Colonic mucosa (tissue), 4 donors: Measurements from ENCODE around the gene LIX1L. TPM values are rescaled to one million over a fixed set of nuclear protein-coding genes. Genes with fewer than 3 reads are reported as not detected.

Experiments
- DNase-seq: peaks from one replicate; pipeline ENCODE4 v3.0.0-alpha.2; 2020
- H3K27ac ChIP-seq: fragments of 200-600 bp; one replicate; pipeline ENCODE4 v1.8.0; 2021
- H3K27me3 ChIP-seq: fragments of 200-600 bp; one replicate; pipeline ENCODE4 v1.8.0; 2021
- H3K36me3 ChIP-seq: fragments of 200-600 bp; one replicate; pipeline ENCODE4 v1.8.0; 2021
- H3K4me1 ChIP-seq: fragments of 200-600 bp; one replicate; pipeline ENCODE4 v1.8.0; 2021; ENCODE audit warnings: mild to moderate bottlenecking
- H3K4me3 ChIP-seq: fragments of 200-600 bp; one replicate; pipeline ENCODE4 v1.8.0; 2021
- H3K9ac ChIP-seq, 2 donors: one replicate each; pipeline ENCODE4 v1.7.0; 2013; ENCODE audit warnings: control low read depth in 2 of 2, low read depth in 2 of 2, low read length in 2 of 2
- H3K9me3 ChIP-seq: fragments of 200-600 bp; one replicate; pipeline ENCODE4 v1.8.0; 2021
- CTCF ChIP-seq: fragments of 200-600 bp; IDR thresholded peaks from one replicate; pipeline ENCODE4 v1.8.0; 2022; ENCODE audit warnings: antibody characterized with exemption, mild to moderate bottlenecking
- intact Hi-C: fragments of 100-400 bp; cut with DNase I; formaldehyde crosslinking; loops from one replicate; pipeline ENCODE4 v1.14.1; 2022
- total RNA-seq, 2 donors: library from RNA; stranded (reverse); fragmentation: NEBNext Ultra II Directional in 1 of 2; extraction: Animal tissue kit (Norgen Biotek cat#: 25700) in 1 of 2; gene quantifications; one replicate each; pipeline ENCODE4 v1.2.1, GENCODE V29; 2021
- donor health status: healthy.
- donor health status: DM: no; HTN: no; CAD: no.
- donor health status: DM: no; HTN: no; CAD: no.

Gene LIX1L
- total RNA-seq, 2 donors from 2014 or later: 4.7 to 8.6 TPM

- intact Hi-C loops: no loop called here
- no peak for TF ChIP-seq CTCF
- H3K4me1 ChIP-seq: no peaks in the 10 kb centered on the region
- no peak overlapping the region for H3K9ac ChIP-seq
- no peak for DNase-seq
- H3K27ac ChIP-seq: peak overlapping the region; percentile 16
- no peaks in the 10 kb centered on the region for H3K27me3 ChIP-seq
- H3K36me3 ChIP-seq: no peaks in the 10 kb centered on the region
- H3K9me3 ChIP-seq: no peaks in the 10 kb centered on the region
- no peak overlapping the region for H3K4me3 ChIP-seq
Measured at GRCh38 chr1:145988773-145989172, 31.0 kb upstream of the LIX1L start.

- no peaks in the 10 kb centered on the region for H3K27me3 ChIP-seq
- H3K36me3 ChIP-seq: no peaks in the 10 kb centered on the region
- intact Hi-C loops: no loop called here
- no peak overlapping the region for H3K27ac ChIP-seq
- H3K9me3 ChIP-seq: no peaks in the 10 kb centered on the region
- no peak for DNase-seq
- no peak overlapping the region for H3K4me3 ChIP-seq
- H3K9ac ChIP-seq: no peak overlapping the region
- TF ChIP-seq CTCF: no peak
- H3K4me1 ChIP-seq: peaks cover 7% of the 10 kb centered on the region
Measured at GRCh38 chr1:145987926-145988325, 30.1 kb upstream of the LIX1L start.

- intact Hi-C loops: no loop called here
- H3K4me1 ChIP-seq: peaks cover 11% of the 10 kb centered on the region
- H3K9ac ChIP-seq: peak overlapping the region in 1 of 2 donors; percentile 62
- H3K27me3 ChIP-seq: no peaks in the 10 kb centered on the region
- no peaks in the 10 kb centered on the region for H3K9me3 ChIP-seq
- peak overlapping the region; percentile 79 for H3K27ac ChIP-seq
- TF ChIP-seq CTCF: no peak
- no peaks in the 10 kb centered on the region for H3K36me3 ChIP-seq
- no peak for DNase-seq
- no peak overlapping the region for H3K4me3 ChIP-seq
Measured at GRCh38 chr1:145986551-145986950, 28.7 kb upstream of the LIX1L start.

- H3K4me3 ChIP-seq: no peak overlapping the region
- TF ChIP-seq CTCF: no peak
- H3K27ac ChIP-seq: peak overlapping the region; percentile 79
- no peaks in the 10 kb centered on the region for H3K9me3 ChIP-seq
- peak overlapping the region; percentile 26 to 84 for H3K9ac ChIP-seq
- no peaks in the 10 kb centered on the region for H3K27me3 ChIP-seq
- H3K36me3 ChIP-seq: no peaks in the 10 kb centered on the region
- intact Hi-C loops: no loop called here
- DNase-seq: no peak
- peaks cover 13% of the 10 kb centered on the region for H3K4me1 ChIP-seq
Measured at GRCh38 chr1:145985502-145986439, 28.0 kb upstream of the LIX1L start.

DNA sequence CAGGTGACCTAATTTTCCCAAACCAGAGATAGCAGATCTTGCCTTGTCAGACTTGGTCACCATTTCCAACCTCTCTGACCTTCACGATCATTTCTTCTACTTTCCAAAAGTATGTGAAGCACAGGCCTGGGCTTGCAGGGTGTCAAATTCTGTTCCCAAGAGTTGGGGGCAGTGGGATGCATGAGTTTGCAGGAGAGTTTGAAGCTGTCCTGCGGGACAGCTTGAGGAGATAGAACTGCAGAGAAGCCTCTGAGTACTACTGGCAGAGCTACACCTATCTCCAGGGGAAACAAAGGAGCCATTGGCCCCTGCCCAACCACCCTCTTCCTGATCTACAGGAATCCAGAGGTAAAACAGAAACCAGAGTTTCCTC is 27.3 kb upstream of the LIX1L start:
- H3K9me3 ChIP-seq: no peaks in the 10 kb centered on the region
- intact Hi-C loops: no loop called here
- DNase-seq: no peak
- H3K9ac ChIP-seq: peak overlapping the region; percentile 26 to 84
- no peak for TF ChIP-seq CTCF
- no peaks in the 10 kb centered on the region for H3K36me3 ChIP-seq
- H3K4me1 ChIP-seq: peaks cover 18% of the 10 kb centered on the region
- no peak overlapping the region for H3K4me3 ChIP-seq
- H3K27me3 ChIP-seq: no peaks in the 10 kb centered on the region
- H3K27ac ChIP-seq: peak overlapping the region; percentile 79
